HepG2 (cell line): ENCODE results near the gene THRA.

ENCODE experiments used
- PHF8 ChIP-seq: sonication (generic); formaldehyde crosslinking; IDR thresholded peaks from 2 replicates; pipeline ENCODE4 v1.5.0; 2020; ENCODE audit warnings: missing genetic modification reagents
- POLR2G ChIP-seq: fragments of 200-400 bp; formaldehyde crosslinking; IDR thresholded peaks from 2 replicates; pipeline ENCODE4 v1.6.1; 2018; ENCODE audit warnings: mild to moderate bottlenecking, low read depth, low read length, moderate library complexity
- PRDM10 ChIP-seq: sonication (generic); formaldehyde crosslinking; IDR thresholded peaks from 2 replicates; pipeline ENCODE4 v1.4.0; 2020; ENCODE audit warnings: low read depth, missing genetic modification reagents
- ZNF577 ChIP-seq: sonication (generic); formaldehyde crosslinking; IDR thresholded peaks from 2 replicates; pipeline ENCODE4 v1.4.0; 2020; ENCODE audit warnings: mild to moderate bottlenecking, low read depth, missing genetic modification reagents, borderline replicate concordance
- TF ChIP-seq, protein P1 (sequence below): IDR thresholded peaks from 2 replicates; pipeline ENCODE4 v1.6.1; 2012; ENCODE audit warnings: inconsistent platforms
- TF ChIP-seq, protein P2 (sequence below): sonication (generic); formaldehyde crosslinking; IDR thresholded peaks from 2 replicates; pipeline ENCODE4 v1.5.0; 2020; ENCODE audit warnings: mild to moderate bottlenecking, missing genetic modification reagents, moderate library complexity

- TF ChIP-seq PHF8 (no peak), POLR2G (no peak), PRDM10 (CRISPR knock-in tag) (no peak), ZNF577 (no peak)
- TF ChIP-seq, protein P1, sequence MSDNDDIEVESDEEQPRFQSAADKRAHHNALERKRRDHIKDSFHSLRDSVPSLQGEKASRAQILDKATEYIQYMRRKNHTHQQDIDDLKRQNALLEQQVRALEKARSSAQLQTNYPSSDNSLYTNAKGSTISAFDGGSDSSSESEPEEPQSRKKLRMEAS: no peak
- TF ChIP-seq, protein P2, sequence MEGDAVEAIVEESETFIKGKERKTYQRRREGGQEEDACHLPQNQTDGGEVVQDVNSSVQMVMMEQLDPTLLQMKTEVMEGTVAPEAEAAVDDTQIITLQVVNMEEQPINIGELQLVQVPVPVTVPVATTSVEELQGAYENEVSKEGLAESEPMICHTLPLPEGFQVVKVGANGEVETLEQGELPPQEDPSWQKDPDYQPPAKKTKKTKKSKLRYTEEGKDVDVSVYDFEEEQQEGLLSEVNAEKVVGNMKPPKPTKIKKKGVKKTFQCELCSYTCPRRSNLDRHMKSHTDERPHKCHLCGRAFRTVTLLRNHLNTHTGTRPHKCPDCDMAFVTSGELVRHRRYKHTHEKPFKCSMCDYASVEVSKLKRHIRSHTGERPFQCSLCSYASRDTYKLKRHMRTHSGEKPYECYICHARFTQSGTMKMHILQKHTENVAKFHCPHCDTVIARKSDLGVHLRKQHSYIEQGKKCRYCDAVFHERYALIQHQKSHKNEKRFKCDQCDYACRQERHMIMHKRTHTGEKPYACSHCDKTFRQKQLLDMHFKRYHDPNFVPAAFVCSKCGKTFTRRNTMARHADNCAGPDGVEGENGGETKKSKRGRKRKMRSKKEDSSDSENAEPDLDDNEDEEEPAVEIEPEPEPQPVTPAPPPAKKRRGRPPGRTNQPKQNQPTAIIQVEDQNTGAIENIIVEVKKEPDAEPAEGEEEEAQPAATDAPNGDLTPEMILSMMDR: no peak
Measured at GRCh38 chr17:40020146-40020545, 42.6 kb upstream of the THRA start.
